IPS DF 4.7 (cell line): Measurements from ENCODE around the gene HIBCH.
"Not testable (repeated sequence)": the region's sequence is repeated elsewhere in the genome, so short reads cannot be mapped to it uniquely, and the experiment has no call there.

ENCODE experiments used
- DNase-seq: peaks from one replicate; pipeline ENCODE4 v3.0.0-alpha.2; 2013; ENCODE audit warnings: low spot score; ENCODE audit errors: extremely low read depth

The HIBCH gene

DNA sequence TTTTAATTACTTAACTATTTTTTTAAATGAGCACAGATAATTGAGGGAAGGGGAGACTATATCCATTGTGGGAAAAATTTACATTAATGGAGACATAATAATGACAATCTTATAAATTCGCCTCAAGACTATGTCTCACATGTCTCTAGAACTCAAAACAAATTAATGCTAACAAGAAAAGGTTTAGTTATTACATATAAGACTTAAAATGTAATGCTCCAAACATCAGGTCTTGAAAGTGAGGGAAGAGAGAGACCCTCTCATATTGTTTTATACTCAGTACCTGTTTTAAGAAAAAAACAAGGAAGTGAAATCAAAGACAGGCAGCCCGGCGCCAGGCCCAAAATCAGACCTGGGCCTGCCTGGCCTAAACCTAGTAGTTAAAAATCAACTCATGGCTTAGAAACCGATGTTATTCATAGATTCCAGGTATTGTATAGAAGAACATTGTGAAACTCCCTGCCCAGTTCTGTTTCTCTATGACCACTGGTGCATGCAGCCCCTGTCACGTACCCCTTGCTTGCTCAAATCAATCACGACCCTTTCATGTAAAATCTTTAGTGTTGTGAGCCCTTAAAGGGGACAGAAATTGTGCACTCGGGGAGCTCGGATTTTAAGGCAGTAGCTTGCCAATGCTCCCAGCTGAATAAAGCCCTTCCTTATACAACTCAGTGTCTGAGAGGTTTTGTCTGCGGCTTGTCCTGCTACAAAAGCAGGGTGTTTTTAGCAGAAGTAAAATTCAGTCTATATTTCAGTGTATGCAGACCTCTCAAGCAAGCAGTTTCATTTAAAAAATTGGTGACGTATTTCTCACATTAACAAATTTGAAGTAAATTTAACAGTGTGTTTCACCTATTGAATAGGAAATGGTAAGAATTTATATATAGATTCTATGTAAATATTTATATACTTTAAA is 161.8 kb downstream of the HIBCH start:
- DNase-seq = not testable (repeated sequence)

DNA sequence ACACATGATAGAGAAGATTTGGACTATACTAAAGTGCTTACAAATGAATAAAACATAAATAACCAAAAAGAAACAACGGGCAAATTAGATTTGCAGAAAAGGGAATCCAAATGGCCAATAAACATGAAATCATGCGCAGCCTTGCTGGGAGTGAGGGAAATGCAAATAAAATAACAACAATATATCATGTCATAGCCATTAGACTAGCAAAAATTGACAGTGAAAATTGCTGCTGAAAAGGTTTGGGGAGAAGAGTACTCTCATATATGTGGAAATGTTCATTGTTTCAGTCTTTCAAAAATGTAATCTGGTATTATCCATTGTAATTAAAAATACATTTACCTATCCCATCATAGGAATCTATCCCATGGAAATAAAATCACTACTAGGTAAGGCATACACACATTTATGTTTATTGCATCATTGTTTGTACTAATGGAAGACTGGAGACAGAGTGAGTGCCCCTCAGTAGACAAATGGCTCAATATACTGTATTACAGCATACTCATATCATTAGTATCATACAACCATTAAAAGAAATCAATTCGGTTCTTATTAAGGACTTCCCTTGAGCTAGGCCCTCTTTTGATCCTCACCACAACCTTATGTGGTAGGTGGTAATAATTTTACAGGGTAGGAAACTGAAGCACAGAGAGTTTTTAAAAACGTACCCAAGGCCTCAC is 163.0 kb downstream of the HIBCH start:
- DNase-seq = no peak
